ENCODE data around the gene AGO3. TPM values are rescaled to one million over a fixed set of nuclear protein-coding genes. Genes with fewer than 3 reads are reported as not detected.
"Not testable (repeated sequence)": the region's sequence is repeated elsewhere in the genome, so short reads cannot be mapped to it uniquely, and the experiment has no call there.

Gene AGO3
- total RNA-seq (2014; rRNA removed; shearing (Covaris generic)): 8.1 and 8.9 TPM in 2 replicates

DNA sequence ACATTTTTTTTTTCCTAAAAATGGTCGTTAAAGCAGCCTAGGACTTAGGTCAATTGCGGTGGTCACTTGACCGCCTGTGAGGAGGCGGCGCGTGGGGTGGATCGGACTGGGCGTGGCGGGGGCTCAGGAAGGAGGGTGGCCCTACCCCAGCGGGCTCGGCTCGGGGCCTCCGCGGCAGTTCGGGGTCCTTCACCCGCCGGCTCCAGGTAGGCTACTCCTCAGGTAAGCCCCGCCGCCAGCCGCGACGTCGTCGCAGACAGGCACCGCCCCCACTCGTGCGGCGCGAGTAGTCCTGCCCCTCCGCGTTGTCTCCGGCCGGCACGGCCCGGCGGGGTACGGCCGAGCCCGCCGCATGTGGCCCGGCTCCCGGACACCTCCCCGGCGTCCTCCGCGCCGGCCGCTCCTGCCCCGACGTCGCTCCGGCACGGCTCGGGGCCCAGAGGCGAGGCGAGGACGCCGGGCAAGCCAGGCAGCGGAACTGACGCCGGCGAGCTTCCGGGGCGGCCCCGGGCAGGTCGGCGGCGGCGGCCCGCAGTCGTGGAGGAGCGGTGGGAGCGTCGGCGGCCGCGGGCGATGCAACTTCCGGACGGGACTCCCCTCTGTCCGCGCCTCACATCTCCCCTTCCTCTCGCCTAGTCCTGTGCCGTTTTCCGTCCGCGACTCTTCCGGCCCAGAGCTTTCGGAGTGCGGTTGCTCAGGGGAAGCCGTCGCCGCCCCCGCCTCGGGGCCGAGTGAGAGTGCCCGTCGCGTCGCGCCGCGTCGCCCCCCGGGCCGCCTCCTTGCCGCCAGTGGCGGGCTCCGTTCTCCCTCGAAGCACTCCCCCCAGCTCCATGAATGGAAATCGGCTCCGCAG is at the start of gene AGO3:
Gene AGO3, plus strand, starts transcription at position 513 of the 853 bp plus-strand sequence. Its CDS starts 322 bp downstream, at position 835.
- peak; percentile 68 for DNase-seq (ENCODE audit: low spot score)

DNA sequence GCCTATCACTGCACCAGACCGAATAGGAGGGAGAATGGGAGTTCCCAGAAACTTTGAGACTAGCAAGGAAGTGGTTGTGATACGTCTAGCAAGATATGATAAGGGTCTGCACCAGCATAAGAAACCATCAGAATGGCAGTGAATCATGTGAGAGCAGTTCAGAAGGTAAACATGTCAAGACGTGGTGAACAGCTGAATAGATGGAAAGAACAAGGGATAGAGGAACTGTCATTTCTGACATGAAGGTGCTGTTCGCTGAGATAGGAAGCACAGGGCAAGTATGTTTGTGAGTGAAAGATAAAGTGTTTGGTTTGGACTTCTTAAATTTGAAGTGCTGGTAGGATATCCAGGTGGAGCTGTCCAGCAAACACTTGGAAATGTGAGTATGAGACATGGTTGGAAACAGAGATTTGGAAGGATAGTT is 49.0 kb upstream of the AGO3 start:
- no peak for DNase-seq (ENCODE audit: low spot score)

DNA sequence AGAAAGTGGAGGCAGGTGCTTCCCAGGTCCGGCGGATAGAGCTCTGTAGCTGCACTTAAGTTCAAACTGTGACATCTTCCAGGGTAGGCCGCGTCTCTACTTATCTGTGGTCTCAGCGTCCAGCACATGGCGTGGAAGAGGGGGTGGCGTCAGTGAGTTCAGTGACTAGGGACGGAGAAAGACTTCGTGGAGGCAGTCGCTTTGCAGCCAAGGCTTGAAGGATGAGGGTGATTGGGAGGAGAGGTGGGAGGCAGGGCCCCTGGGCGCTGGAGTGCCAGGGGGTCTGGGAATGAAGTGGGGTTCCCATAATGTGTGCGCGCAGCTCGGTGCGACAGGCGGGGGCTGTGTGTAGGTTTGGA is 48.3 kb upstream of the AGO3 start:
- no peak for DNase-seq (ENCODE audit: low spot score)

DNA sequence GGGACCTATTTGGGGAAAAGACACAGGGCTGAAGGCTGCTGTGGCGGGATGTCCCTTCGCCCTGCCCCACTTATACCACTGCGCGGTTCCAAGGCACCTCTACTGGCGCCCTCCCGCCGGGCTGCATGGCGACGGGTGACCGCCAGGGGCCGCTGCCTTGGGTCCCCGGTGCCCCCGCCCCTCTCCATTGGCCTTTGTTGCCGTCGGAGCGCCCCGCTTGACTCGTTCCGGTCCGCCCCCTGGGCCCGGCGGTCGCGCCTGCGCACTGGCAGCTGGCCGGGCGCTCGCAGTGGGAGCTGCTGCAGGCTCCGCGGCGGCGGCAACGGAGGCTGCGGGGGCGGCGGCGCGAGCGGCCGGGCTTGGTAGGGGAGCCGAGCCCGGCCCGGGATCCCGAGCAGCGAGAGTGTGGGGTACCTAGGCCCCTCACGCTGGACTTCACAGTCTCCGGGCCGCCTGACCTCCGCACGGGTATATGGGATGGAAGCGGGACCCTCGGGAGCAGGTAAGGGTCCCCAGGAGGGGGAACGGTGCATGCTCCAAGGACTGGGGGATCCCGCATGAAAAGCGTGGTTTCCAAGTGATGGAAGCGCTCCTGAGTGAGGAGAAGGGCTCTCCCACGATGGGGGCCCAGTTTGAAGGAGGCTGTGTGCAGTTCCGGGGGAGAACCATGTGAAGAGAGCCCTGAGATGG is 47.8 kb upstream of the AGO3 start, which contains the start of gene AGO1:
Gene AGO1, plus strand, starts transcription at position 265 of the 690 bp plus-strand sequence. Its CDS starts 213 bp downstream, at position 478.
- DNase-seq (ENCODE audit: low spot score): peak; percentile 77

DNA sequence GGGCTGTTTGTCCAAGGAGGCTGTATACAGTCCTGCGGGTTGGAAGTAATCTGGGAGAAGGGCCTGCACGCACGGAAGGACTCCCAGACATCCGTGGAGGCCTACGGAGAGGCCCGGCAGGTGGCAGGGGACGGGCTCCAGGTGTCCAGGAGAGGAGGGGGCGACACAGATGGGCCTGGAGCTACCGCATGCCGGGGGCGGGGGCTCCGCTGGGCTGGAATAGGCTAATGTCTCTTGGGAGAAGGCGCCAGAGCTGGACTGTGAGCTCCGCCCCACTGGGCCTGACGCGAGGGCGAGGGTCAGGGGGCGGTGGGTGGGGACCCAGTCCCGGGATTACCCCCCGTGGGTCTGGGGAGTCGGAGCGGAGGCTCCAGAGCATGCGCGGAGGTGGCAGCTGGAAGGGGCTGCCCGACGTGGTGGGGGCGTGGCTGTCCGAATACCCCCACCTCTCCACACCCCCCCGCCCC is 47.2 kb upstream of the AGO3 start:
- DNase-seq (ENCODE audit: low spot score): no peak

DNA sequence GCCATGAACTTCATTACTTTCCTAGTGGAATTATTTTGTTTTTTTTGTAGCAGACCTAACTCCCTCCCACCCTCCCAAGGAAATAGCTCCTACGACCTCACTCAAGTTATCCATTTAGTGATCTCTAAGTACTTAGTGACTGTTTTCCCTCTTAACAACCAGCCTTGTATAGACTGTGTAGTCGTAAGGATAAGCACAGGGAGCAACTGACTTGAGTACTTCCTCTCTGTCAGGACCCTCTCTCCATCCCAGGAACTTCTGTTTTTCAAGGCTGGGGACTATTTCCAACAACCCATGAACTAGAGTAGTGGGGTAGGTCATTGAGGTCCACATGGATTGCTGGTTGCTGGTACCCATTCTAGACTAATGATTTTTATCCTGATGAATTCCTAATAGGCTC is 46.0 kb upstream of the AGO3 start:
- DNase-seq (ENCODE audit: low spot score): no peak

DNA sequence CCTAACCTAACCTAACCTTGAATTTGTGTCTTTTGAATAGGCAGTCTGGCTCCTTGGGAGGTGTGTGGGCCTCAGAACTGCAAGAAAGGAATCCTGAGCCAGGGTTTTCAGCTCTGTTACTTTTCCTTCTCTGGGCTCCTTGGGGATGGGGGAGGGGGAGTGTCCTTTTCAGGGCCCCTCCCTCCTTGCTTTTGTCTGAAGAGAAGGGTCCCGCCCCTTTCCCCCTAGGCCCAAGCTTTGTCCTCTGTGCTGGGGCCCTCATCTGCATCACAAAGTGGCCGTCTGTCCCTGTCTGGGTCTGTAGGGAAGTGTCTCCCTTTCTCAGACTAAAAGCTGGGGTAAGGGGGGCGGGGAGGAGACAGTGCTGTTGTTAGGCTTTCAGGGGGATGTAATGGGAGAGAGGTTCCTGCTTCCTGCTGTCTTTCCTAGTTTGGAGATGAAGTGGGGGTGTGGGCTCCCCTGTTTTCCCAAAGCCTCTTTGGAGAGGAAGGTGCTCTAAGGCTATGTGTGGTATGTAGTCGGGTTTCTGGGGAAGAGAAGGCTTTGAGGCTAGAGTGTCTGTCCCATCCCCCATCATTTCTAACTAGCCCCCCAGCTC is 44.8 kb upstream of the AGO3 start:
- DNase-seq (ENCODE audit: low spot score): no peak

DNA sequence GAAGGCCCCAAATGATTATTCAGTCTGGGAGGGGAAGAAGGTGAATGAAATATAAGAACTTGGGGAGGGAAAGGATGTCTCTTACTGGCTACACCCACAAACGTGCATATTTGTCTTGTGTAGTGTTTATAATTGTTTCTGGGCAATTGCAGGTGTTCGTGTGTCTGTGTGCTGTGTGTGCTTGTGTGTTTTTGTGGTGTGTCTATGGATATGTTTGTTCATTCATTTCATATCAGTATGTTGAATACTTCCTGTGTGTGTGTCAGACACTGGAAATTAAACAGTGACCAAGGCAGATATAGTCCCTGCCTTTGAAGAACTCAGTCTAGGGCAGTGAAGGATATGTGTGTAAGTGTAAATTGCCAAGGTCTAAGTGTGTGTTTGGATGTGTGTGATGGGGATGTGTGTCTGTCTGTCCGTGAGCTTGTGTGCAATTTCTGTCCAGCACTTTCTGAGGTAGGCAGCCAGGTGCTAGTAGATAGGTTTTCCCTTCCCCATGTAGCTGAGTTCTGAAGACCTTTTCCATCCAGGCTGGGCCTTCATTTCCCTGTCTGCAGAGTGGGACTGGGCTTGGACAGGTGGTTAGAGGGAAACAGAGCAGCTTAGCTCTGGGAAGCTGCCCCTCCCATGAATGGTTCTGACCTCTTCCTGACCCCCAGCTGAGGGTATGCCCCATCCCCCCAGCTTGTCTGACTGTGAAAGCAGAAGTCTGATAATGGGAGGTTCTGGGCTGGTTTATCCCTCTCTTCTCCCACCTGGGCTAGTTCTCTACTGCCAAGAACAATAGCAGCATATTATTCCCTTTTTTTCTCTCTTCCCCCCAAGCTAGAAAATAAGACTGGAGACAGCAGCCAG is 44.1 kb upstream of the AGO3 start:
- DNase-seq (ENCODE audit: low spot score): no peak

DNA sequence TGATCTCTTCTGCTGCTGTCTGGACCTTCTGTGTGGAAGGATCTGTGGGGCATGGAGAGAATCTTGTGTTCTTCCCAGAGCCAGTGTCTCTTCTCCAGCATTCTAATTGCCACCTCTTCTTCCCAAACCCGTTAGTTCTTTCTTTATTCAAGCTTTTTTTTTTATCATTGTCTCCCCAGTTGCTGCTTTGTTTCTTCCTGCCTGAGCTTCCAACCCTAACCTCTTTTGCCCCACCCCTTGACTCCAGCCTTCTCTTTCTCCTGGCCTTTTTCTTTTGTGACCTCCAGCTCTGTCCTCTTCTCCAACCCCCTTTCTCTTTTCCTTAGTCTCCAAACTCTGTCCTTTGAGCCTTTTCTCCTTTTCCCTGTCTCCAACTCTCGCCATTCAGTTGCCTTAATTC is 43.4 kb upstream of the AGO3 start:
- no peak for DNase-seq (ENCODE audit: low spot score)

DNA sequence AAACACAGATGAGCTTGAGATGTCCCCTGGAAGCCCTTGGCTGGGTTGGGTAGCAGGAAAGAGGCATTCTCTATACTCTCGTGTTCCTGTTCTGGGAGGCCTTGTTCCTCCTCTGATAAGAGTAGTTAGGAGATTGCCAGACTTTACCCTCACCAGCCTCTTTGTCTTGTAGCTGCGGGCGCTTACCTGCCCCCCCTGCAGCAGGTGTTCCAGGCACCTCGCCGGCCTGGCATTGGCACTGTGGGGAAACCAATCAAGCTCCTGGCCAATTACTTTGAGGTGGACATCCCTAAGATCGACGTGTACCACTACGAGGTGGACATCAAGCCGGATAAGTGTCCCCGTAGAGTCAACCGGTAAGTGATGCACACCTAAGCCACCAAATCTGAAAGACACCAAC is 42.6 kb upstream of the AGO3 start:
- DNase-seq (ENCODE audit: low spot score): no peak

DNA sequence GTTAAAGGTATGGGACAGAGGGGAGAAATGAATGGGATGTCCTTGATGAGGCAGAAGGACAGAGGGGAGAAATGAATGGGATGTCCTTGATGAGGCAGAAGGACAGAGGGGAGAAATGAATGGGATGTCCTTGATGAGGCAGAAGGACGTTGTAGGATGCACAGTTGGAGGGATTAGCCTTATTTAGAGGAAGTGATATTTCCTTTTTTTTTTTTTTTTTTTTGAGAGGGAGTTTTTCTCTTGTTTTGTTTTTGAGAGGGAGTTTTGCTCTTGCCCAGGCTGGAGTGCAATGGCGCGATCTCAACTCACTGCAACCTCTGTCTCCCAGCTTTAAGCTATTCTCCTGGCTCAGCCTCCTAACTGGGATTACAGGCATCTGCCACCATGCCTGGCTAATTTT is 41.9 kb upstream of the AGO3 start:
- DNase-seq (ENCODE audit: low spot score): not testable (repeated sequence)

DNA sequence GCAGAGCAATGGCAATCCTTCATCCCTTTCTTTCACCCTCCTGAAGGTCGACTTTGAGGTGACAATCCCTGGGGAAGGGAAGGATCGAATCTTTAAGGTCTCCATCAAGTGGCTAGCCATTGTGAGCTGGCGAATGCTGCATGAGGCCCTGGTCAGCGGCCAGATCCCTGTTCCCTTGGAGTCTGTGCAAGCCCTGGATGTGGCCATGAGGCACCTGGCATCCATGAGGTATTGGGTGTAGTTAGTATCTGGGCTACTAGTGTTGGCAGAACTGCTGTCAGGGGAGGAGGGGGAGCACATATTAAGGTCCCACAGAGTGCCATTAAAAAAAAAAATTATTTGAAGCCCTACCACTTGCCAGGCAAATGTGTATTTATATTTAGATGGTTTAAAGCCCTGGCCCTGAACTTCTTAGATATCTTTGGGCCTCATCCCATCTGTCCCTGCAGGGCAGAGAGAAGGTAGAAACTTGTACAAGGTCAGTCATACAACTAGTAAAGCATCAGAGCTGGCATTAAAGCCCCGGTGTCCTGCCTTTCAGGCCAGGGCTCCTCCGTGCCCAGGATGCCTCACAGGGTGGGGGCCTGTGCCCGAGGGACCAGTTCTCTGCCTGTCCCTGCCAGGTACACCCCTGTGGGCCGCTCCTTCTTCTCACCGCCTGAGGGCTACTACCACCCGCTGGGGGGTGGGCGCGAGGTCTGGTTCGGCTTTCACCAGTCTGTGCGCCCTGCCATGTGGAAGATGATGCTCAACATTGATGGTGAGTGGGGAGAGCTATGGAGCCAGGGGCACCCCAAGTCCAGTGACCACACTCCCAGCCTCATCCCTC is 37.6 kb upstream of the AGO3 start:
- no peak for DNase-seq (ENCODE audit: low spot score)

DNA sequence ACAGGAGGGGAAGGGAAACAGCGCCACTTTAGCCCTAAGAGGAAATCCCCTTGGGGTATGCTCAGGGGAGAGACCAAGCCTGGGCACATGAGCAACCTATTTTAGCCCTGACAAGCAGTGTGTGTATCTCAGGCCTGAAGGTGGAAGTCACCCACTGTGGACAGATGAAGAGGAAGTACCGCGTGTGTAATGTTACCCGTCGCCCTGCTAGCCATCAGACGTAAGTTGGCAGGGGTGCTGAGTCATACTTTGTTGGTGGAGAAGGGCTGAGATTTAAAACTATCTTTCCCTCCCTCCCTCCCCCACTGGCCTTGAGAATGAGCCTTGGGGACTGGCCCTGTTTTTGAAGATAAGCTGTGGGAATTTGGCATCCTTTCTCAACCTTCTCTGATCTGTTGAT is 36.7 kb upstream of the AGO3 start:
- peak; percentile 14 for DNase-seq (ENCODE audit: low spot score)

DNA sequence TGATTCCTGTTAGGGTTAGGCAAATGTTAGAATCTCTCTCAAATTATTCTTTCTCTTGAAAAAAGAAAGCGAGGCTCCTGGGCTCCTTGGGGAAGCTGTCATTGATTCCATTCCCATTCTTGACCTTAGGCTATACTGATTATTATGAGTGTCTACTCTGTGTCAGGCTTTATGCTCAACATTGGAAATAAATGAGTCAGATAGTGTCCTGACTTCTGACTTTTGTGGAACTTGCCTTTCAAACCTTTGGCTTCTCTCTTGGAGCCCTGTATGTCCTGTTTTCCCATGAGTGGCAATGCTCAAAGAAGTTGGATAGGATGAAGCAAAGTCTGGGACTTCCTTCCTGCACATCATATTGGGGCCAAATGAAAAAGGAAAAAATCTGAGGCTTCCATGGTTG is 36.2 kb upstream of the AGO3 start:
- no peak for DNase-seq (ENCODE audit: low spot score)

DNA sequence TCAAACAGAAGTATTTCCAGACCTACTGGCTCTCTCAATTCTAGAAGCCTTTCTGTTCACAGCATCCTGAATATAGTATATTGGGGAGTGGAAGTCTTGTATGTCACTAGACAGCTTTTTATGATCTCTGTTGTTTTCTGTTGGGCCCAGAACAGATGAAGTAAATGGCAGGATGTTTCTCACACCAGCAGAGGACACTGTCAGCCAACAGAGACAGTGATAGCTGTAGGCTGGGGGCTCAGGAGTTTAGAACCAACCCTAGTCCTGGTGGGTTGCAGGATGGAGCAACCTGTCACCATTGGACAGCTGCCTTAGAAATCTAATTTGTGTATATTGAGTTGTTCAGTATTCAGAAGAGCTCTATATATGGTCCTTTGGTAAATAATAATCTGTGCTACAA is 31.0 kb upstream of the AGO3 start:
- no peak for DNase-seq (ENCODE audit: low spot score)

DNA sequence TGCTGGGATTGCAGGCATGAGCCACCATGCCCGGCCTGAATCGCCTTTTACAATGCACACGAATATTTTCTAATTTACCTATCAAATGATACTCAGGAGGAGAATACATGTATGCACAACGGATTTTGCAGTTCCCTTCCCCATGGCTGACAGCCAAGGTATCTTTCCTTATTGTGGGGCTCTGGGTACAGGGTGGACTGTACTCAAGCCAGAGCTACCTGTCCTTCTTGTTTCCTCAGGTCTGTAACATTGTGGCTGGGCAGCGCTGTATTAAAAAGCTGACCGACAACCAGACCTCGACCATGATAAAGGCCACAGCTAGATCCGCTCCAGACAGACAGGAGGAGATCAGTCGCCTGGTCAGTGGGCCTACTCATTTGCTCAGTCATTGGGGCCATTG is 29.7 kb upstream of the AGO3 start:
- DNase-seq (ENCODE audit: low spot score): no peak

DNA sequence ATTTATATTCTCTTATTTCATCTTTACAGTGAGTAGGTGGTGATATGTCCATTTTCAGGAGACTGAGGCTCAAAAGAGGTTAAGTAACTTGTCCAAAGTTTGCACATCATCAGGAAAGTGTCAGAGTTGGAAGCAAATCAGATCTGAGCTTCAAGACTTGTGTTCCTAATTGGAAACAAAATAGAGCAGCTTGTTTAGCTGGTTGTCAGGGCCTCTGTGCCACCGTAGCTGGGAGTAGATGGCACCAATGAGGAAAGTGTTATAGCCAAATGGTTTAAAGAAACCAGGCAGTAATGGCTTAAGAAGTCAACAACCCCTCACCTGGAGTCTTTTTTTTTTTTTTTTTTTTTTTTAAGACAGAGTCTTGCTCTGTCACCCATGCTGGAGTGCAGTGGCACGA is 28.2 kb upstream of the AGO3 start:
- DNase-seq (ENCODE audit: low spot score): no peak

DNA sequence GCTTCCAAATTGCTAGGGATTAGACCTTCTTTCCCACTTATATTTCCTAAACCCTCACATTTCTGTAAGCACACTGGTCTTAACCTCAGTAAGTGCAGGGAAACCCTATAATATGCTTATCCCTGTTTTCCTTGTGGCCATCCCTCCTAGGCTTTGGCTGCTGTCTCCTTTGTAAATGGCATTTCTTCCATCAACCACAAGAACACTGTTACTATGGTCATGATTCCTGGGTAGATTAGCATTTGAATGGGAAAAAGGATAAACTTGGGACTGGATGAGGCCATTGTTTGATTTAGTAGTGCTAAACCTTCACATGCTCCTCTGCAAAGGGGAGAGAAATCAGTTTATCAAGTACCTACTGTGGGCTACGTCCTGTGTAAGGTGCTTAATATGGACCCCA is 16.2 kb upstream of the AGO3 start:
- no peak for DNase-seq (ENCODE audit: low spot score)

DNA sequence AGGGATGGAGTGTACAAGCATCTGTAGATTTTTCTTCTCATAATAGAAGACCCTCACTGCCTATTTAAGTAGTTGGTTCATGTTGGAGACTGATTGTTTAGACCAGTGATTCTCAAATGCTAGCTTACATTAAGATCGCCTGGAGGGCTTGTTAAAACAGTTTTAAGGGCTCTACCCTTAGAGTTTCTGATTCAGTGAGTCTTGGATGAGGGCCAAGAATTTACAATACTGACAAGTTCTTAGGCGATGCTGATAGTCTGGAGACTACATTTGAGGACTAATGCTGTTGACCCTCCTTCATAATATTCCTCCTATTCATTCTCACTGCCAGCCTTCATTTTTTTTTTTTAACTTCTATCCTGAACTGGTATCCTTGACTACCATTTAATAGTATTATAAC is 15.2 kb upstream of the AGO3 start:
- DNase-seq (ENCODE audit: low spot score): no peak

DNA sequence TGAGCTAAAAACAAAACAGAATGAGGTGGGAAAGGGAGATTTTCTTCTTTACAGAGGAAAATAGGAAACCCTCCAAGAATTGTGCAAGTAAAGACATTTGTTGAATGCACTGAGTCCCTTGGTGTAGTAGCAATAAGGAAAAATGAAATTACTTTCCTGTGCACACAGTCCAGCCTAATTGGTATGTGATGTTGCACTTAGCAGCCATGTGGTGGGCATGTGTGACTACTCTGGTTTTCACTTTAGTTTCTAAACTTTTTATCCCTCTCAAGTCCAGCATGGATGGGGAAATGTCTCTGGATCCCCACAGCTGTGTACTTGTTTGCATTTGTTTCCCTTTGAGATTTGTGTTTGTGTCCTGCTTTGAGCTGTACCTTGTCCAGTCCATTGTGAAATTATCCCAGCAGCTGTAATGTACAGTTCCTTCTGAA is 7.1 kb upstream of the AGO3 start:
- no peak for DNase-seq (ENCODE audit: low spot score)

DNA sequence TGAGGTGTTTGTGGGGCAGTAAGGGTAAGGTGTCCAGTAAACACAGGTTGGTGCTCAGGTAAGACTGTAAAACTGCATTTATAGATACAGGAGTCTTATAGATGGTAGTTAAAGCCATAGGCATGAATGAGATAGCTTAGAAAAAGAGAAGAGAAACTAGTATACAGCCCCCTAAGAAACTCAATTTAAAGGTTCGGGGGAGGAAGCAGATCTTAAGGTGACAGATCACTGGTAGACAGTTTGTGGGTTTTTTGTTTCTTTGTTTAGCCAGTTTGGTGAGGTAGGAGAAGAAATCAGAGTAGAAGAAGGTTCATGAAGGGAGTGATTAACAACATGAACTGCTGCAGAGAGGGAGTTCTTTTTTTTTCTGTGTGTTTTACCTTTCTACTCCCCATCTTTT is 6.1 kb upstream of the AGO3 start:
- no peak for DNase-seq (ENCODE audit: low spot score)
